Measurements from ENCODE around the gene TMEM244.

- TF ChIP-seq GABPB2 (CRISPR knock-in tag; conservative IDR thresholded peaks at IDR 0.05) (no peak), BCOR (IDR thresholded peaks at IDR 0.05) (no peak), CTCF (IDR thresholded peaks at IDR 0.05 in 2 of 3, conservative IDR thresholded peaks at IDR 0.05 in 1 of 3; ENCODE audit: insufficient read depth in 2 of 3, low read depth in 1 of 3, low read length in 3 of 3) (no peak), SMARCE1 (IDR thresholded peaks at IDR 0.05) (peak; percentile 57; the same call in 1 of the 2 replicates), REST (IDR thresholded peaks at IDR 0.05; ENCODE audit: borderline replicate concordance) (no peak), REST (CRISPR knock-in tag; IDR thresholded peaks at IDR 0.05; ENCODE audit: low read depth) (no peak), ZBTB40 (IDR thresholded peaks at IDR 0.05) (no peak), ZBTB40 (CRISPR knock-in tag; IDR thresholded peaks at IDR 0.05) (no peak), HMG20A (CRISPR knock-in tag; conservative IDR thresholded peaks at IDR 0.05) (no peak), CHD2 (IDR thresholded peaks at IDR 0.05; ENCODE audit: low read depth, low read length) (no peak), ELF1 (tag; IDR thresholded peaks at IDR 0.05) (no peak), ZZZ3 (IDR thresholded peaks at IDR 0.05) (no peak), FOS (IDR thresholded peaks at IDR 0.05; ENCODE audit: extremely low read depth, insufficient read length) (no peak)
These were observed 19.0 kb downstream of the TMEM244 start for GRCh38 chr6:129842137-129842536.

All from K562 (cell line).